Astrocyte (in vitro differentiated cells and primary cell): Measurements from ENCODE around the gene SPOCK1. TPM values are rescaled to one million over a fixed set of nuclear protein-coding genes. Genes with fewer than 3 reads are reported as not detected.

Experiments
- DNase-seq: peaks from one replicate; pipeline ENCODE4 v3.0.0-alpha.2; 2010; ENCODE audit warnings: low read depth
- FAIRE-seq: peaks from 2 replicates; lab custom pipeline; 2011; peaks lifted over from hg19 to GRCh38; lab: Jason Lieb, UNC
- H2AFZ ChIP-seq: 2 replicates; pipeline ENCODE4 v1.6.0; 2012; ENCODE audit warnings: low read depth, low read length, inconsistent platforms
- H3K27ac ChIP-seq: 2 replicates; pipeline ENCODE4 v1.5.1; 2011; ENCODE audit warnings: low read depth, low read length, inconsistent platforms
- H3K27me3 ChIP-seq: 2 replicates; pipeline ENCODE4 v1.6.0; 2011; ENCODE audit warnings: low read length, inconsistent platforms; ENCODE audit not compliant: insufficient read depth
- H3K36me3 ChIP-seq: 2 replicates; pipeline ENCODE4 v1.5.1; 2011; ENCODE audit warnings: low read length, inconsistent platforms; ENCODE audit not compliant: insufficient read depth
- H3K4me1 ChIP-seq: 2 replicates; pipeline ENCODE4 v1.5.1; 2011; ENCODE audit warnings: low read length, inconsistent platforms; ENCODE audit not compliant: insufficient read depth
- H3K4me2 ChIP-seq: 2 replicates; pipeline ENCODE4 v1.6.0; 2012; ENCODE audit warnings: low read length, inconsistent platforms
- H3K4me3 ChIP-seq: 2 replicates; pipeline ENCODE4 v1.5.1; 2011; ENCODE audit warnings: low read depth, mild to moderate bottlenecking, low read length, inconsistent platforms; ENCODE audit not compliant: insufficient read depth
- H3K79me2 ChIP-seq: 2 replicates; pipeline ENCODE4 v1.6.0; 2012; ENCODE audit warnings: mild to moderate bottlenecking, low read length, inconsistent platforms; ENCODE audit not compliant: insufficient read depth
- H3K9ac ChIP-seq: 2 replicates; pipeline ENCODE4 v1.6.0; 2012; ENCODE audit warnings: mild to moderate bottlenecking, low read length, inconsistent platforms
- H3K9me3 ChIP-seq: 2 replicates; pipeline ENCODE4 v1.5.1; 2012; ENCODE audit warnings: low read depth, mild to moderate bottlenecking, low read length, inconsistent platforms; ENCODE audit not compliant: insufficient read depth
- H4K20me1 ChIP-seq: 2 replicates; pipeline ENCODE4 v1.6.0; 2012; ENCODE audit warnings: low read length, inconsistent platforms; ENCODE audit not compliant: insufficient read depth
- H3K27ac Mint-ChIP-seq: one replicate; pipeline ENCODE4 v1.8.0; 2021; ENCODE audit warnings: mild to moderate bottlenecking, mixed read lengths; ENCODE audit not compliant: unreplicated experiment
- H3K27me3 Mint-ChIP-seq: one replicate; pipeline ENCODE4 v1.8.0; 2021; ENCODE audit warnings: low read depth, mixed read lengths; ENCODE audit not compliant: unreplicated experiment
- H3K36me3 Mint-ChIP-seq: one replicate; pipeline ENCODE4 v1.8.0; 2021; ENCODE audit warnings: low read depth, mixed read lengths; ENCODE audit not compliant: unreplicated experiment
- H3K4me1 Mint-ChIP-seq: one replicate; pipeline ENCODE4 v1.8.0; 2021; ENCODE audit warnings: low read depth, mixed read lengths; ENCODE audit not compliant: unreplicated experiment
- H3K4me3 Mint-ChIP-seq: one replicate; pipeline ENCODE4 v1.8.0; 2021; ENCODE audit warnings: mild to moderate bottlenecking, moderate library complexity, mixed read lengths; ENCODE audit not compliant: unreplicated experiment
- H3K9me3 Mint-ChIP-seq: one replicate; pipeline ENCODE4 v1.8.0; 2021; ENCODE audit warnings: mild to moderate bottlenecking, mixed read lengths; ENCODE audit not compliant: unreplicated experiment
- EZH2 ChIP-seq: IDR thresholded peaks from 2 replicates; pipeline ENCODE4 v1.6.1; 2012; ENCODE audit warnings: mild to moderate bottlenecking, low read length, inconsistent platforms; ENCODE audit not compliant: insufficient read depth
- total RNA-seq: library from RNA; stranded (reverse); gene quantifications from 2 replicates; pipeline ENCODE4 v1.2.1, GENCODE V29; 2021
- TF ChIP-seq, protein P1 (sequence below): IDR thresholded peaks from 2 replicates; pipeline ENCODE4 v1.5.1; 2011; ENCODE audit warnings: low read depth, mild to moderate bottlenecking, inconsistent platforms, low read length, moderate library complexity; ENCODE audit not compliant: insufficient read depth

The SPOCK1 gene
- total RNA-seq, 1 donor from 2014 or later = 53.5 TPM

DNA sequence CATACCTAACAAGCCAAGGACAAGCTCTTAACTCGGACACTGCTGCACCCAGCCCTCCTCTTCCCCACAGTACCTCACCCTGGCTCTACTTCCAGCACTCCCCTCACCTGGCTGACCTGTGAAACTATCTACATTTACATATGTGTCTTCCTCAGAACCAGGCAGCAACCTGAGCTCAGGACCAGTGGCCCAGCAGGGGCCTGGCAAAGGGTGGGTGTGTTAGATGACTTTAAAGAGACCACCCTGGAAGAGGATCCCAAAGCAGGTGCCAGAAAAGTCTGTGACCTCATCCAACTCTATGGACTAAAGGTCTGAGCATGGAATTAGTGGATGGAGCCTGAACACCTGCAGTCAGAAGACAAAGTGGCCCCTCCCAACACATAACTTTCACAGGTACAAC lies 400.9 kb downstream of the SPOCK1 start:
- H3K4me1 Mint-ChIP-seq = peaks cover 4% of the 10 kb centered on the region
- no peaks in the 10 kb centered on the region for H3K9me3 Mint-ChIP-seq
- Histone ChIP-seq H4K20me1 (peaks cover 18% of the 10 kb centered on the region), H3K27me3 (no peaks in the 10 kb centered on the region), H3K36me3 (no peaks in the 10 kb centered on the region), H3K9ac (no peak overlapping the region), H3K4me2 (no peak overlapping the region), H3K9me3 (no peaks in the 10 kb centered on the region), H3K27ac (no peak overlapping the region), H3K79me2 (no peaks in the 10 kb centered on the region), H2AFZ (no peak overlapping the region), H3K4me1 (peaks cover 18% of the 10 kb centered on the region), H3K4me3 (no peak overlapping the region)
- no peak overlapping the region for H3K27ac Mint-ChIP-seq
- H3K36me3 Mint-ChIP-seq = no peaks in the 10 kb centered on the region
- FAIRE-seq = no peak
- H3K4me3 Mint-ChIP-seq = no peak overlapping the region
- TF ChIP-seq EZH2 = no peak
- TF ChIP-seq, protein P1, sequence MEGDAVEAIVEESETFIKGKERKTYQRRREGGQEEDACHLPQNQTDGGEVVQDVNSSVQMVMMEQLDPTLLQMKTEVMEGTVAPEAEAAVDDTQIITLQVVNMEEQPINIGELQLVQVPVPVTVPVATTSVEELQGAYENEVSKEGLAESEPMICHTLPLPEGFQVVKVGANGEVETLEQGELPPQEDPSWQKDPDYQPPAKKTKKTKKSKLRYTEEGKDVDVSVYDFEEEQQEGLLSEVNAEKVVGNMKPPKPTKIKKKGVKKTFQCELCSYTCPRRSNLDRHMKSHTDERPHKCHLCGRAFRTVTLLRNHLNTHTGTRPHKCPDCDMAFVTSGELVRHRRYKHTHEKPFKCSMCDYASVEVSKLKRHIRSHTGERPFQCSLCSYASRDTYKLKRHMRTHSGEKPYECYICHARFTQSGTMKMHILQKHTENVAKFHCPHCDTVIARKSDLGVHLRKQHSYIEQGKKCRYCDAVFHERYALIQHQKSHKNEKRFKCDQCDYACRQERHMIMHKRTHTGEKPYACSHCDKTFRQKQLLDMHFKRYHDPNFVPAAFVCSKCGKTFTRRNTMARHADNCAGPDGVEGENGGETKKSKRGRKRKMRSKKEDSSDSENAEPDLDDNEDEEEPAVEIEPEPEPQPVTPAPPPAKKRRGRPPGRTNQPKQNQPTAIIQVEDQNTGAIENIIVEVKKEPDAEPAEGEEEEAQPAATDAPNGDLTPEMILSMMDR = no peak
- DNase-seq = no peak
- H3K27me3 Mint-ChIP-seq = no peaks in the 10 kb centered on the region

DNA sequence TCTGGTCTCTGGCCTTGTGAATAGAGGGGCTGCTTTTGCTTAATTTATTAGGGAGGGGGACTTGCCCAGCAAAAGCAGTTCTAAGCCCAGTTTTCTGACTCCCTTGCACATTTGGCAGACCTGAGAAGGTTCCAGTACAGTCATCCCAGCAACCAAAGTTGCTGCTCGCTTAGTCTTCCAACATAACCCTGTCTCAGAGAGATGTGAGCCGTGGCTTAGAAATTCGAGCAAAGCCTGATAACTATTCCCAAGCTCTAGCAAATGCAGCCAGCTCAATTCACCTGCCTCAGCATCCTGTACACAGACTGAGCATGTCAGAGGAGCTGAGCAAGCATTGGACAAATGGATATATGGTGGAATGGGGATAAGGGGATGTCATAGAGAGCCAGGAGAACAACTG lies 401.9 kb downstream of the SPOCK1 start:
- Histone ChIP-seq H2AFZ (no peak overlapping the region), H3K27ac (peak overlapping the region; percentile 34), H3K9ac (no peak overlapping the region), H3K9me3 (no peaks in the 10 kb centered on the region), H3K36me3 (no peaks in the 10 kb centered on the region), H3K4me2 (peak overlapping the region; percentile 68), H3K27me3 (no peaks in the 10 kb centered on the region), H3K79me2 (no peaks in the 10 kb centered on the region), H3K4me1 (peaks cover 18% of the 10 kb centered on the region), H3K4me3 (no peak overlapping the region), H4K20me1 (peaks cover 18% of the 10 kb centered on the region)
- Mint-ChIP-seq H3K27me3 (no peaks in the 10 kb centered on the region), H3K9me3 (no peaks in the 10 kb centered on the region), H3K4me3 (no peak overlapping the region), H3K27ac (no peak overlapping the region), H3K36me3 (no peaks in the 10 kb centered on the region), H3K4me1 (peaks cover 4% of the 10 kb centered on the region)
- TF ChIP-seq, protein P1 = no peak
- TF ChIP-seq EZH2 = no peak
- no peak for DNase-seq
- FAIRE-seq = no peak

DNA sequence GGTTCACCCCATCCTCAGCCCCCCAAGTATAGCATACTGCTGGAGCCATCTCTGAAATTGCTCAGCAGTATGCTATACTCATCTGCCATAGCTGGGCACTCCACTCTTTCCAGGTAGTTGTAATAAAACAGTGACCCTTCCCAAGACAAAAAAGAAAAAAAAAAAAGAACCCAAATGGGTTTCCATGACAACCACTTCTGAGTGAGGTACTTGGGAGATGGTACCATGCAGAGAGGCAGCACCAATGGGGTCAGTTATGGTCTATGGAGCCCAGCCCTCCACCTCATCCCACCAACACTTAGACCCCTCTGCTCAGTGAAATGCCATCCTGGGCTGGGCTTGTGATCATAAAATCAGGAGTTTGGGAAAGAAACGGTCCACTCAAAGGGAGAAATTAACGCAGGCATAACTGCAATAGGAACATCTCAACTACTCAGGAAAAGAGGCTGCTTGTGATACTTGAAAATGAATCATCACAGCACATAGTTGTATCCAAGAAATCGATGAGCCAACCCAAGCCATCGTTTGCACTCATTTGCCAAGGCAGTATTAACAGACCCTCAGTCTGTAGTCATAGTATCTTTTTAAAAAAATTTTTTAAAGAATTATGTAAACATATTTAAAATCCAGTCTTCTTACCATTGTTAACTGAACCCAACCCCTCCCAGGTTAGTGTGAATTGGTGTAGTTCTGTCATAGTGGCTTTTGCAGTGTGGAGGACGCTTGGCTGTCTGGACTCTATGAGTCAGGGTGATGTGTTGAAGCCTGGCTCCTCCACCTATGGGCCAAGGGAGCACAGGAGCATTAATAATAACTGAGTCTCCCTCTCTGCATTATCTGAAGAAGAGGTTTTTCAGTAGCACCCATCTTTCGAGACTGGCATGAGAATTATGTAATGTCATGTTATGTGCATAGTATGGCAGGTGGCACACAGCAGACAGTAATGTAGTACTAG lies 402.7 kb downstream of the SPOCK1 start:
- no peaks in the 10 kb centered on the region for H3K27me3 ChIP-seq
- H3K4me2 ChIP-seq = peak overlapping the region; percentile 68
- Mint-ChIP-seq H3K27ac (no peak overlapping the region), H3K27me3 (no peaks in the 10 kb centered on the region), H3K36me3 (no peaks in the 10 kb centered on the region), H3K9me3 (no peaks in the 10 kb centered on the region), H3K4me1 (peaks cover 4% of the 10 kb centered on the region), H3K4me3 (no peak overlapping the region)
- H3K4me3 ChIP-seq = no peak overlapping the region
- H4K20me1 ChIP-seq = peaks cover 21% of the 10 kb centered on the region
- peaks cover 18% of the 10 kb centered on the region for H3K4me1 ChIP-seq
- TF ChIP-seq, protein P1 = no peak
- TF ChIP-seq EZH2 = no peak
- H3K9me3 ChIP-seq = no peaks in the 10 kb centered on the region
- FAIRE-seq (no peak), DNase-seq (peak; percentile 76)
- H3K79me2 ChIP-seq = no peaks in the 10 kb centered on the region
- peak overlapping the region; percentile 34 for H3K27ac ChIP-seq
- peak overlapping the region; percentile 29 for H3K9ac ChIP-seq
- H2AFZ ChIP-seq = no peak overlapping the region
- no peaks in the 10 kb centered on the region for H3K36me3 ChIP-seq
